Activated T-helper 2 cell treated with anti-CD3 and anti-CD28 coated beads, Interferon-gamma antibody, Interleukin-2, Interleukin-4, amounts not matched to agents 10 μg/mL and 5 μg/mL and 100 μg/mL, durations not matched to agents 14 hours and 24 hours and 36 hours (primary cell): Measurements from ENCODE around the gene SMG9. TPM values are rescaled to one million over a fixed set of nuclear protein-coding genes. Genes with fewer than 3 reads are reported as not detected.

ENCODE experiments used
- DNase-seq: peaks from one replicate; pipeline ENCODE4 v3.0.0; 2021; ENCODE audit warnings: low spot score
- H3K27ac Mint-ChIP-seq: one replicate; pipeline ENCODE4 v1.8.0; 2021; ENCODE audit warnings: mixed read lengths
- H3K27me3 Mint-ChIP-seq: one replicate; pipeline ENCODE4 v1.8.0; 2021; ENCODE audit warnings: low read depth, mixed read lengths
- H3K36me3 Mint-ChIP-seq: one replicate; pipeline ENCODE4 v1.8.0; 2021; ENCODE audit warnings: low read depth, mixed read lengths
- H3K4me1 Mint-ChIP-seq: one replicate; pipeline ENCODE4 v1.8.0; 2021; ENCODE audit warnings: low read depth, mixed read lengths
- H3K4me3 Mint-ChIP-seq: one replicate; pipeline ENCODE4 v1.8.0; 2021; ENCODE audit warnings: low read depth, mild to moderate bottlenecking, moderate library complexity, mixed read lengths
- H3K9me3 Mint-ChIP-seq: one replicate; pipeline ENCODE4 v1.8.0; 2021; ENCODE audit warnings: mixed read lengths
- intact Hi-C: fragments of 100-400 bp; cut with micrococcal nuclease; formaldehyde crosslinking; loops from one replicate; pipeline ENCODE4 v1.15.1; 2023
- total RNA-seq: library from RNA; stranded (reverse); gene quantifications from 2 replicates; pipeline ENCODE4 v1.2.3, GENCODE V29; 2022

Gene SMG9, protein sequence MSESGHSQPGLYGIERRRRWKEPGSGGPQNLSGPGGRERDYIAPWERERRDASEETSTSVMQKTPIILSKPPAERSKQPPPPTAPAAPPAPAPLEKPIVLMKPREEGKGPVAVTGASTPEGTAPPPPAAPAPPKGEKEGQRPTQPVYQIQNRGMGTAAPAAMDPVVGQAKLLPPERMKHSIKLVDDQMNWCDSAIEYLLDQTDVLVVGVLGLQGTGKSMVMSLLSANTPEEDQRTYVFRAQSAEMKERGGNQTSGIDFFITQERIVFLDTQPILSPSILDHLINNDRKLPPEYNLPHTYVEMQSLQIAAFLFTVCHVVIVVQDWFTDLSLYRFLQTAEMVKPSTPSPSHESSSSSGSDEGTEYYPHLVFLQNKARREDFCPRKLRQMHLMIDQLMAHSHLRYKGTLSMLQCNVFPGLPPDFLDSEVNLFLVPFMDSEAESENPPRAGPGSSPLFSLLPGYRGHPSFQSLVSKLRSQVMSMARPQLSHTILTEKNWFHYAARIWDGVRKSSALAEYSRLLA
- 69.1 and 73.1 TPM in 2 replicates for total RNA-seq

DNA sequence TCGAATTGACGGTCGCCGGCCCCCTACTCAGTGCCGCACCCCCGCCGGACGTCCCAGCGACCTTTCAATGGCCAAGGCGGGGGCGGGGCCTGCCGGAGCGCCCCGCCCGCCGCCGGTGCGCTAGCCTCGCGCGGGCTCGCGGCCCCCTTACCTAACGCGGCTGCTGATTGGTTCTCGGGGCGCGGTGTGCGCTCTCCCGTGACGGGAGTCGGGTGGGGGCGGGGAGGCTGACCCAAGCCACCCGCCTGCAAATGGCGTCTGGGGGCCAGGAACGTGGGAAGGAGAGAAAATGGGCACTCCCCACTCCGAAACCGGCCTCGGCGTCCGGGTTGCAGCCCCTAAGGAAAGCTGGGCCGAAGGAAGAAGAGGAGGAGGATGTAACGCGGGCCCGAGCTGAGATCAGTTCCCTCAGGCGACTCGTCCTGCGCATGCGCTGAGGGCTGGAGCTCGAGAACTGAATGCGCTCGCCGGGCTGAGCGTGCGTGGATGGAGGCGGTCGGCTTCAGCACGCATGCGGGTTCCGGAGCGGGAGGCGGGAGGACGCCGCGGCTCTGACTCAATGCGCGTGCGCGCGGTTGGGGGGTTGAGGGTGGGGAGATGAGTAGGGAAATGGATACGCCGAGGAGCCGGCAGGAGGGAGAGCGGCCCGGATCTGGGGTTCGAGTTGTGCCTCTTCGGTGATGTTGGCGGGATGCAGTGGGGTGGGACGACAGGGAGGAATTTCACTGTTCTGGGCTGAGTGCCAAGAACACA is at the start of gene SMG9:
TSS of gene SMG9 (minus strand) at position 460 of the 753 bp plus-strand sequence. CDS start 4,221 bp downstream, outside the sequence.
- intact Hi-C loops = loop anchor here (1.0 to 5.0 kb wide), 5 partner anchors 11 to 291 kb away; no protein-coding TSS in a partner anchor
- peak; percentile 99 for DNase-seq
- H3K4me3 Mint-ChIP-seq = peak within 1 kb of the TSS; percentile 96
- H3K27me3 Mint-ChIP-seq = no peaks in the 10 kb centered on the region
- H3K4me1 Mint-ChIP-seq = peaks cover 50% of the 10 kb centered on the region
- H3K36me3 Mint-ChIP-seq = peaks cover 55% of the 10 kb centered on the region
- no peaks in the 10 kb centered on the region for H3K9me3 Mint-ChIP-seq
- peak within 1 kb of the TSS; percentile 100 for H3K27ac Mint-ChIP-seq

DNA sequence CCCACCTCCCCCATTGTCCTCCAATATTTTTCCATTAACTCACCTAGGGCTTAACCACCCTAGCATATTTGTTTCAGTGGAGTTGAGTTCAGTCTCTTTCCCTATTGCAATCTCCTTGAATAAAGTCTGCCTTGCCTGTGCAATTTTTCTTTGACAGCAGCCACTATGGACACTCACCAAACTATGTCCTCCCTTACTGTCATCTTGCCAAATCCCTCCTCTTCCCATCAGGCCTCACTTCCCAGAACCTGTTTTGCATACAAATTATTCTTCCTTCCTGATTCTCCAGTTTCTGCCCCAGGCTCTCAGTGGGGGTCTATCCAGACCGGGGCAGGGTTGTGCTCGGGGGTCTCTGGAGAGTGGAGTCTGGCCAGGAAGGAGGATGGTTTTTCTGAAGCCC is 49.7 kb upstream of the SMG9 start:
- intact Hi-C loops = no loop called here
- H3K4me1 Mint-ChIP-seq = no peaks in the 10 kb centered on the region

DNA sequence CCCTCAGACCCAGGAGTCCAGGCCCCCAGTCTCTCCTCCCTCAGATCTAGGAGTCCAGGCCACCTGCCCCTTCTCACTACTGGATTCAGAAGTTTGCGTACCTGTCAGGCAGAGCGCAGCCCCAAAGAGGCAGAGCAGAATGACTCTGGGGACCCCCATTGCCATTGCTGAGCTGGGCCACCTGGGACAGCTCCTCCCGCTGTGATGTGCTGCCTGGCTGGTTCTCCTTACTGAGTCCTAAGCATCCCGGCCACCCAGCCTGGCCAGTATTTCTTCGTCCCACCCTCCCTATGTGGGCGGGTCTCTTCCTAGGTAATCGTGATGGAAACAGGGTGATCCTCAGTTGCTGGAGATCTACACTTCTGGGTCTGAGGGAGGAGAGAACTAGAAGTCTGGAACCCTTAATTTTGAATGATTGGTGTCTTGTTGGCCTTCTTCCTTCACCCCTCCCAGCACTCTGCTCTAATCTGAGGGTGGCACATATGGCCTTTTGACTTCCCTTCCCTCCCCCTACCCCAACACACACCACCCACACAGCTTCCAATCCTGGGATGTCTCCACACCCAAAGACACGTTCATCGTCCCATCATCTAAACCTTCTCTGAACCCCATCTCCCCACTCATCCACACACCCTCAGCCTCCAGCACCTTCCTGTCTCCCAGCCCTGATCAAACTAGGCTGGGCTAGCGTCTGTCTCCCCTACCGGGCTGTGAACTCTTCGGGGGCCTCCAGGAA is 47.6 kb upstream of the SMG9 start, which contains the start of gene LYPD5:
TSS of gene LYPD5 (minus strand) at position 232 of the 736 bp plus-strand sequence. CDS start at position 165, 67 bp downstream.
- Mint-ChIP-seq H3K4me3 (no peak within 1 kb of the TSS), H3K27ac (no peak within 1 kb of the TSS)
- intact Hi-C loops = no loop called here

More for the DNA sequence above, 49.7 kb upstream of the SMG9 start:
- Mint-ChIP-seq H3K27ac (no peak overlapping the region), H3K4me3 (no peak overlapping the region), H3K27me3 (peaks cover 16% of the 10 kb centered on the region), H3K36me3 (no peaks in the 10 kb centered on the region), H3K9me3 (no peaks in the 10 kb centered on the region)
- DNase-seq = no peak

DNA sequence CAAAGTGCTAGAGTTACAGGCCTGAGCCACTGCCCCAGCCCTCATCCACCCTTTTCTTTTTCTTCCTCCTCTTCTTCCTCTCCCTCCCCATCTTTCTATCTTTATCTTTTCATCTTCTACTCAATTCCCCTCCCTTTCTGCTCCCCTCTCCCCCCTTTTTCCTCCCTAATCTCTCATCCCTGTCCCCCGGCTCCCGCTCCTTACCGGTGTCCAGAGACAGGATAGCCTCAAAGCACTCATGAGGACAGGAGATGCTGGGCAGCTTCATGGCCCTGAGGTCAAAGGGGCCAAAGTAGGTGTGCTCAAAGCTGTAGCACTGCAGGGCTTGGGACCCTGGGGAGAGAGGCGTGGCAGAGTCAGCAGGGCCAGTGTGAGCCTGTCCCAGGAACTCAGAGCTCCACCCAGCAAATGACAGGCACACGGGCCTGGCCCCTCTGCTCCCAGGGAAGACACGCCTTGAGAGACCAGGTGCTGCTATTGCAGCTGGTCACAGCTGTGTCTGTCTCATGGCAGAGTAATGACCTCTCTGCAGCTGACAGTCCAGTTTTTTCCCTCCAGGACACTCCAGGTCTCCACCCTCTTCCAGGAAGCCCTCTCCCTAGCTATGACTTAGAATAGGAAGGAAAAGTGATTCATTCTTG is 44.9 kb upstream of the SMG9 start:
- peaks cover 8% of the 10 kb centered on the region for H3K4me1 Mint-ChIP-seq
- peak overlapping the region; percentile 67 for H3K4me3 Mint-ChIP-seq
- peaks cover 14% of the 10 kb centered on the region for H3K27me3 Mint-ChIP-seq
- no peak for DNase-seq
- no peaks in the 10 kb centered on the region for H3K36me3 Mint-ChIP-seq
- intact Hi-C loops = no loop called here
- H3K27ac Mint-ChIP-seq = no peak overlapping the region
- H3K9me3 Mint-ChIP-seq = peaks cover 3% of the 10 kb centered on the region

More for the DNA sequence above, 47.6 kb upstream of the SMG9 start, which contains the start of gene LYPD5:
- no peaks in the 10 kb centered on the region for H3K9me3 Mint-ChIP-seq
- no peak for DNase-seq
- H3K4me1 Mint-ChIP-seq = peaks cover 8% of the 10 kb centered on the region
- H3K36me3 Mint-ChIP-seq = no peaks in the 10 kb centered on the region
- H3K27me3 Mint-ChIP-seq = peaks cover 14% of the 10 kb centered on the region

DNA sequence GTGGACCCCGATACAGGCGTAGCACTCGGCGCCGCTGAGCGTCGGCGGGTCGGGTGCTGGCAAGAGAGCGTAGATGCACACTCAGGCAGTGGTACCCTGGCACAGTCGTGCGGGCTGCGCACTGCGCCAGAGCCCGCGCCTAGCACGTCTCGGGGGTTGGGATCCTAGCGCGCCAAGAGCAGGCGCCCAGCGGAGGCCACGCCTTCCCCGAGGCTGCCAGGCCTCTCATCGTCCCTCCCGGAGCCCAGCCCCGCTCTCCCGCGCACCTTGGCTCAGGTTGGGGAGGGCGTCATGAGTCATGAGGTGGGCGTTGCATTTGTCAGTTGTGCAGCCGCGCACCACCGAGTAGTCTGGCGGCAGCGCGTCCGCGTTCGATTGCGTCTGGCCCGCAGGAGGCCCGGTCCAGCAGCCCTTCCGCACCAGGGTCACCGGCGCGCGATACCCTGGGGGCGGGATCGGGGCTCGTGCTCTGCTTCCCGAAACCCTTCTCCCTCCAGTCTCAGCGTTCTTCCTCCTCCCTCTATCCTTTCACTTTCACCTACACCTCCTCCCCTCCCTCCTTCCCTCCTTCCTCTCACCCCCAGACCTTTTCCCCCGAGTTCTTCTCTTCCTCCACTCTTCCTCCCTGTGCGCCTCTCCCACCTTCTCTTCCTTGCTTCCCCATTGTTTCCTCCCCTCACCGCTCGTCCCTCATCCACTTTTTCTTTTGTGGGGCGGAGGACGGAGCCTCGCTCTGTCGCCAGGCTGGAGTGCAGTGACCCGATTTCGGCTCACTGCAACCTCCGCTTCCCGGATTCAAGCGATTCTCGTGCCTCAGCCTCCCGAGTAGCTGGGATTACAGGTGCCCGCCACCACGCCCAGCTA is 44.0 kb upstream of the SMG9 start:
- Mint-ChIP-seq H3K4me1 (peaks cover 8% of the 10 kb centered on the region), H3K36me3 (no peaks in the 10 kb centered on the region), H3K27ac (no peak overlapping the region), H3K4me3 (peak overlapping the region; percentile 67), H3K27me3 (peaks cover 13% of the 10 kb centered on the region), H3K9me3 (peaks cover 3% of the 10 kb centered on the region)
- intact Hi-C loops = no loop called here
- DNase-seq = no peak

DNA sequence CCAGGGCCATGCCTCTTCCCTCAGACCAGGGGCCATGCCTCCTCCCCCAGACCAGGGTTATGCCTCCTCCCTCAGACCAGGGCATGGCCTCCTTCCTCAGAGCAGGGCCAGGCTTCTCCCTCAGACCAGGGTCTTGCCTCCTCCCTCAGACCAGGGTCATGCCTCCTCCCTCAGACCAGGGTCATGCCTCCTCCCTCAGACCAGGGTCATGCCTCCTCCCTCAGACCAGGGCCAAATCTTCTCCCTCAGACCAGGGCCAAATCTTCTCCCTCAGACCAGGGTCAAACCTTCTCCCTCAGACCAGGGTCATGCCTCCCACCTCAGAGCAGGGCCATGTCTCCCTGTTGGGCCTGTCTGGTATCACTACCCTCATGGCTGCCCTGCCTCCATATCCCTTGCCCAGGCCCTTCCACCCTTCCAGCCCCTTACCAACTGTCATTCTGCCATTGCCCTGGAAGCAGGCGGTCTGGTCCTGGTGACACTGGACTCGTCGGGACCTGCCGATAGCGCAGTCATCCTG is 43.3 kb upstream of the SMG9 start:
- intact Hi-C loops = no loop called here
- H3K27me3 Mint-ChIP-seq = peaks cover 16% of the 10 kb centered on the region
- no peaks in the 10 kb centered on the region for H3K36me3 Mint-ChIP-seq
- peaks cover 8% of the 10 kb centered on the region for H3K4me1 Mint-ChIP-seq
- peak overlapping the region; percentile 67 for H3K4me3 Mint-ChIP-seq
- no peak overlapping the region for H3K27ac Mint-ChIP-seq
- peaks cover 3% of the 10 kb centered on the region for H3K9me3 Mint-ChIP-seq
- no peak for DNase-seq

DNA sequence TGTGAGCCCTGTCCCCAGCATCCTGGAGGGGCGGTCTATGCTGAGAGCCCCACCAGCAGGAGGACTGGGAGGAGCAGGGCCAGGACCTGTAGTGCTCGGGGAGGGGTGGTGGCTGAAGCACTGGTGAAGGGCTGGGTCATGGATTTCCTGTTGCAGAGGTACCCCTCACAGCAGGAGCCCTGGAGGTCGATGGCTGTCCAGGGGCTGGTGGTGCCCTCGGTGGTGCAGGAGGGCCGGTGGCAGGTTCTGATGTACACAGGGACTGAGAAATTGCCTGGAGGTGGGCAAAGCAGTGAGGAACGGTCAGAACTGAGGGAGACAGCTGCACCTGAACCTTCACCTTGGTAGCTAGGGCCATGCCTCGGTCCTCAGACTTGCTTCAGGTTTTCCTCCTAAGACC is 42.8 kb upstream of the SMG9 start:
- H3K9me3 Mint-ChIP-seq = peaks cover 3% of the 10 kb centered on the region
- H3K4me3 Mint-ChIP-seq = peak overlapping the region; percentile 57
- DNase-seq = no peak
- no peak overlapping the region for H3K27ac Mint-ChIP-seq
- peaks cover 8% of the 10 kb centered on the region for H3K4me1 Mint-ChIP-seq
- H3K36me3 Mint-ChIP-seq = no peaks in the 10 kb centered on the region
- intact Hi-C loops = no loop called here
- H3K27me3 Mint-ChIP-seq = peaks cover 16% of the 10 kb centered on the region

DNA sequence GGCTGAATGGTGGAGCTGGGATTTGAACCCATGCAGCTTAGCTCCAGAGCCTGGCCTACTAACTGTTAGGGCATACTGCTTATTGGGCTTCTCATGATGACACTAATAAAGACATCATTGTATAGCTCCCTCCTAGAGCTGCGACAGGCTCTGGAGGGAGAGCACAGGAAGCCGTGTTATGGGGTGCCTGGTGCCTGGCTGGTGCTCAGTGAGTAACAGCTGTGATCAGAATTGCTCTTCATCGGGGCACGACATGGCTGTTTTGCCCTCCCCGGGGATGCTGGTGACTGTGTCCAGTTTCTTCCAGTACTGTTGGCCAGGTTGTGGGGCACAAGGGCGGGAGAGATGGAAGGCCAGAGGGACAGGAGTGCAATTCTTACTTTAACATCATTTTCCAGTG is 42.4 kb upstream of the SMG9 start:
- Mint-ChIP-seq H3K9me3 (peaks cover 3% of the 10 kb centered on the region), H3K27me3 (peaks cover 14% of the 10 kb centered on the region), H3K4me1 (peaks cover 8% of the 10 kb centered on the region), H3K4me3 (peak overlapping the region; percentile 57), H3K27ac (no peak overlapping the region), H3K36me3 (no peaks in the 10 kb centered on the region)
- intact Hi-C loops = no loop called here
- no peak for DNase-seq

DNA sequence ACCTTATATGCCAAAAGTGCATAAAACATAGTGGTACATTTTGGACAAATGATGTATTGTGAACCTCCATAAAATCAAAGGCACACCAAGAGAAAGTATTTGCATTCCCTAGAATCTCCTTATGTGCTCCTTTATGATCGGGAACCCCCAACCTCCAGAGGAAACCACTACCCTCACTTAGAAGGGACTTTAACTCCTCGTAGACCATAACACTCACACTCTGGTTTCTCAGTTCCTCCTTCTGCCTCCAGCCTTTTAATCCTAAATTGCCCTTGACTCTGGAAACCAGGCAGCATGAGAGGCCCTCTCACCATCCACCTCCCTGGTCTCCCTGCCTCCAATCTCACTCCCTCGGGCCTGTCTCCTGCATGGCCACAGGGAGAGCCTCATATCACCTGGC is 35.8 kb upstream of the SMG9 start:
- Mint-ChIP-seq H3K9me3 (no peaks in the 10 kb centered on the region), H3K4me3 (no peak overlapping the region), H3K36me3 (no peaks in the 10 kb centered on the region), H3K27ac (no peak overlapping the region), H3K27me3 (peaks cover 16% of the 10 kb centered on the region), H3K4me1 (peaks cover 3% of the 10 kb centered on the region)
- DNase-seq = no peak
- intact Hi-C loops = no loop called here

DNA sequence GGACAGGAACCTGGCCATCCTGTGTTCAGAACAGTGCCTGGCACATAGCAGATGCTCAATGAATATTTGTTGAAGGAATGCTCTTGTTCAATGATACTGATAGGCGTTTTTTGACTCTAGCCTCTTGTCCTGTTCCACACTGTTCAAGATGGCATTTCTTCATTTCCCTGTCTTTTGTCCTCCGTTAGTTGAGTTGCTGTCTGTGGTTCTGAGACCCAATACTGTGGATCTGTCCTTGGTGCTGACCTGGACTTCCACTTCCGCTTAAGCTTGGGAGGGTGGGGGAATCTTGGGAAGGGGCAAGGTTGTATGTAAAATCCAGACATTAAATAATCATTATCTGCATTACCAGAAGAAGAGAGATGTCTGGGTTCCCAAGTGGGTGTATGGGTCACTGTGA is 34.3 kb upstream of the SMG9 start:
- Mint-ChIP-seq H3K27ac (no peak overlapping the region), H3K9me3 (no peaks in the 10 kb centered on the region), H3K36me3 (no peaks in the 10 kb centered on the region), H3K4me3 (no peak overlapping the region), H3K27me3 (peaks cover 13% of the 10 kb centered on the region), H3K4me1 (peaks cover 17% of the 10 kb centered on the region)
- DNase-seq = no peak
- intact Hi-C loops = loop anchor here (10.0 kb wide), 3 partner anchors 194 to 344 kb away; partner anchors contain the start of genes ETHE1, IRGQ and ZNF576

DNA sequence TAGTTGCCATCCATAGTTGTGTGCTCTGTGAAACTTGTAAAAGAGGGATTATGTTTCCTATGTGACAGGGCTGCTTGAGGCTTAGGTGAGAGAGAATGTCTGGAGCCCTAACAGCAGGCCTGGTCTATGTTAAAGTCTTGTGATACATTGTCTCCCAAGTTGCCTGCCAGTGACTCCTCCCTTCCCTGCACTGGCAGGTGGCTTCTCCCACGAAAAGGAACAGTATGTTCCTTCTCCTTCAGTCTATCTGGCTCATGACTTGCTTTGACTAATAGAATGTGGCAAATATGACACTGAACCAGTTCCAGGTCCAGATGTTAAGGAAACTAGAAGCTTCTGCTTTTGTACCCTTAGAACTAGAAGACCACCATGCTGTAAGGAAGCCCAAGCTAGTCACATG is 31.9 kb upstream of the SMG9 start:
- Mint-ChIP-seq H3K27me3 (peaks cover 7% of the 10 kb centered on the region), H3K9me3 (no peaks in the 10 kb centered on the region), H3K27ac (no peak overlapping the region), H3K4me1 (peaks cover 33% of the 10 kb centered on the region), H3K36me3 (no peaks in the 10 kb centered on the region), H3K4me3 (no peak overlapping the region)
- intact Hi-C loops = loop anchor here (10.0 kb wide), 3 partner anchors 192 to 342 kb away; partner anchors contain the start of genes ETHE1, IRGQ and ZNF576
- no peak for DNase-seq
